SK-N-SH treated with all-trans-retinoic acid at 6 μM for 48 hours (cell line): ENCODE data around the gene GJA1.

Experiments
- ATAC-seq: fragments of 200-7000 bp; cut with Tn5 transposase; 3 replicates; pipeline ENCODE4 v1.9.1; 2020; ENCODE audit warnings: mild to moderate bottlenecking, moderate library complexity
- BACH2 ChIP-seq: fragments of 250-450 bp; sonication (Bioruptor Pico); IDR thresholded peaks from 2 replicates; pipeline ENCODE4 v1.9.0; 2021; ENCODE audit warnings: mild to moderate bottlenecking, borderline replicate concordance
- CSDC2 ChIP-seq: fragments of 250-450 bp; sonication (Bioruptor Pico); IDR thresholded peaks from 2 replicates; pipeline ENCODE4 v1.5.0; 2020; ENCODE audit warnings: mild to moderate bottlenecking, moderate library complexity
- ESRRG ChIP-seq: fragments of 250-450 bp; sonication (Bioruptor Pico); IDR thresholded peaks from 2 replicates; pipeline ENCODE4 v1.6.1; 2021; ENCODE audit warnings: mild to moderate bottlenecking
- GLIS3 ChIP-seq: fragments of 250-450 bp; sonication (Bioruptor Pico); IDR thresholded peaks from 2 replicates; pipeline ENCODE4 v1.5.0; 2020; ENCODE audit warnings: mild to moderate bottlenecking, moderate library complexity
- ISL1 ChIP-seq: fragments of 250-450 bp; sonication (Bioruptor Pico); IDR thresholded peaks from 2 replicates; pipeline ENCODE4 v2.1.2; 2022; ENCODE audit warnings: mild to moderate bottlenecking, moderate library complexity
- OSR1 ChIP-seq: fragments of 250-450 bp; sonication (Bioruptor Pico); IDR thresholded peaks from 2 replicates; pipeline ENCODE4 v1.8.0; 2022; ENCODE audit warnings: moderate library complexity, mild to moderate bottlenecking, inconsistent platforms
- PPARA ChIP-seq: fragments of 250-450 bp; sonication (Bioruptor Pico); IDR thresholded peaks from 2 replicates; pipeline ENCODE4 v1.5.0; 2020; ENCODE audit warnings: mild to moderate bottlenecking, borderline replicate concordance
- RARB ChIP-seq: fragments of 250-450 bp; sonication (Bioruptor Pico); IDR thresholded peaks from 2 replicates; pipeline ENCODE4 v1.8.0; 2021; ENCODE audit warnings: mild to moderate bottlenecking, moderate library complexity
- SNAI2 ChIP-seq: fragments of 250-450 bp; sonication (Bioruptor Pico); IDR thresholded peaks from 2 replicates; pipeline ENCODE4 v1.5.0; 2020; ENCODE audit warnings: mild to moderate bottlenecking, moderate library complexity
- TCF4 ChIP-seq: fragments of 250-450 bp; sonication (Bioruptor Pico); IDR thresholded peaks from 2 replicates; pipeline ENCODE4 v1.8.0; 2021; ENCODE audit warnings: mild to moderate bottlenecking, moderate library complexity, borderline replicate concordance
- TOX ChIP-seq: fragments of 250-450 bp; sonication (Bioruptor Pico); IDR thresholded peaks from 2 replicates; pipeline ENCODE4 v1.8.0; 2021; ENCODE audit warnings: mild to moderate bottlenecking, moderate library complexity, borderline replicate concordance
- ZC3H10 ChIP-seq: fragments of 250-450 bp; sonication (Bioruptor Pico); IDR thresholded peaks from 2 replicates; pipeline ENCODE4 v1.5.1; 2021; ENCODE audit warnings: mild to moderate bottlenecking, moderate library complexity
- ZFP3 ChIP-seq: fragments of 250-450 bp; sonication (Bioruptor Pico); IDR thresholded peaks from 2 replicates; pipeline ENCODE4 v1.5.0; 2020; ENCODE audit warnings: mild to moderate bottlenecking, moderate library complexity
- ZFP30 ChIP-seq: fragments of 450-650 bp; formaldehyde crosslinking; IDR thresholded peaks from 2 replicates; pipeline ENCODE4 v1.5.0; 2022; ENCODE audit warnings: mild to moderate bottlenecking, moderate library complexity
- ZNF565 ChIP-seq: fragments of 450-650 bp; formaldehyde crosslinking; conservative IDR thresholded peaks from 2 replicates; pipeline ENCODE4 v1.5.0; 2020; ENCODE audit warnings: low read depth, mild to moderate bottlenecking, moderate library complexity
- ZNF70 ChIP-seq: fragments of 450-650 bp; formaldehyde crosslinking; IDR thresholded peaks from 2 replicates; pipeline ENCODE4 v1.5.0; 2020; ENCODE audit warnings: mild to moderate bottlenecking, moderate library complexity
- ZNF8 ChIP-seq: fragments of 450-650 bp; formaldehyde crosslinking; IDR thresholded peaks from 2 replicates; pipeline ENCODE4 v1.5.0; 2020; ENCODE audit warnings: mild to moderate bottlenecking, moderate library complexity
- TF ChIP-seq, protein P1 (sequence below): fragments of 250-450 bp; sonication (Bioruptor Pico); IDR thresholded peaks from 2 replicates; pipeline ENCODE4 v1.5.1; 2021; ENCODE audit warnings: mild to moderate bottlenecking, moderate library complexity
- TF ChIP-seq, protein P2 (sequence below): fragments of 250-450 bp; sonication (Bioruptor Pico); IDR thresholded peaks from 2 replicates; pipeline ENCODE4 v1.5.1; 2020; ENCODE audit warnings: low read depth, mild to moderate bottlenecking, moderate library complexity
- TF ChIP-seq, protein P3 (sequence below): fragments of 250-450 bp; sonication (Bioruptor Pico); IDR thresholded peaks from 2 replicates; pipeline ENCODE4 v1.8.0; 2020; ENCODE audit warnings: mild to moderate bottlenecking, moderate library complexity, borderline replicate concordance
- TF ChIP-seq, protein P4 (sequence below): fragments of 250-450 bp; sonication (Bioruptor Pico); IDR thresholded peaks from 2 replicates; pipeline ENCODE4 v1.8.0; 2021; ENCODE audit warnings: low read depth, mild to moderate bottlenecking, moderate library complexity, borderline replicate concordance

GJA1 gene

DNA sequence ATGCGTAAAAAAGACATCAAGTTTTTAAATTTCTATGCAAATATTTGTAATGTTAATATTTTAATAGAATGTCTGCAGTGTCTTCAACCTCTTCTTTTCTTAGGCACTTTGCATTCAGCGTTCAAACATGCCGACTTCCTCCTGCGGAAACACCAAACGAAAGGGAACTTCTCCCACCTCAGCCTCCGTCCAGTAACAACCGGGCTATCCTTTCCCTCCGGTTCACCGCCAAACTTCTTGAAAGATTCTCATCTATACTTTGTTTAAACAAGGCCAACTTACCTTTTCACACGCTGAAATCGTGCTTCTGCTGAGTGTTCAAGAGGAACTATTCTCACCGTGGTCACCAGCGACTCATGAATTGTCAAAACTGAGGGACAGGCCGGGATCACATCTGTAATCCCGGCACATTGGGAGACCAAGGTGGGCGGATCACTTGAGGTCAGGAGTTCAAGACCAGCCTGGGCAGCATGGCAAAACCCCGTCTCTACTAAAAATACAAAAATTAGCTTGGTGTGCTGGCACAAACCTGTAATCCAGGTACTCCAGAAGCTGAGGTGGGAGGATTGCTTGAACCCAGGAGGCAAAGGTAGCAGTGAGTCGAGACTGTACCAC, 44.8 kb downstream of the GJA1 start:
- TF ChIP-seq TOX (CRISPR knock-in tag) (no peak), ZNF565 (CRISPR knock-in tag) (no peak), ISL1 (no peak), OSR1 (CRISPR knock-in tag) (no peak), ZFP30 (no peak), ZC3H10 (no peak), ZNF70 (CRISPR knock-in tag) (no peak), BACH2 (CRISPR knock-in tag) (no peak), GLIS3 (CRISPR knock-in tag) (no peak), ESRRG (CRISPR knock-in tag) (no peak), ZNF8 (CRISPR knock-in tag) (no peak), CSDC2 (CRISPR knock-in tag) (no peak), PPARA (CRISPR knock-in tag) (no peak), SNAI2 (CRISPR knock-in tag) (no peak)
- TF ChIP-seq, protein P1, sequence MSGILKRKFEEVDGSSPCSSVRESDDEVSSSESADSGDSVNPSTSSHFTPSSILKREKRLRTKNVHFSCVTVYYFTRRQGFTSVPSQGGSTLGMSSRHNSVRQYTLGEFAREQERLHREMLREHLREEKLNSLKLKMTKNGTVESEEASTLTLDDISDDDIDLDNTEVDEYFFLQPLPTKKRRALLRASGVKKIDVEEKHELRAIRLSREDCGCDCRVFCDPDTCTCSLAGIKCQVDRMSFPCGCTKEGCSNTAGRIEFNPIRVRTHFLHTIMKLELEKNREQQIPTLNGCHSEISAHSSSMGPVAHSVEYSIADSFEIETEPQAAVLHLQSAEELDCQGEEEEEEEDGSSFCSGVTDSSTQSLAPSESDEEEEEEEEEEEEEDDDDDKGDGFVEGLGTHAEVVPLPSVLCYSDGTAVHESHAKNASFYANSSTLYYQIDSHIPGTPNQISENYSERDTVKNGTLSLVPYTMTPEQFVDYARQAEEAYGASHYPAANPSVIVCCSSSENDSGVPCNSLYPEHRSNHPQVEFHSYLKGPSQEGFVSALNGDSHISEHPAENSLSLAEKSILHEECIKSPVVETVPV (CRISPR knock-in tag) = no peak
- TF ChIP-seq, protein P2, sequence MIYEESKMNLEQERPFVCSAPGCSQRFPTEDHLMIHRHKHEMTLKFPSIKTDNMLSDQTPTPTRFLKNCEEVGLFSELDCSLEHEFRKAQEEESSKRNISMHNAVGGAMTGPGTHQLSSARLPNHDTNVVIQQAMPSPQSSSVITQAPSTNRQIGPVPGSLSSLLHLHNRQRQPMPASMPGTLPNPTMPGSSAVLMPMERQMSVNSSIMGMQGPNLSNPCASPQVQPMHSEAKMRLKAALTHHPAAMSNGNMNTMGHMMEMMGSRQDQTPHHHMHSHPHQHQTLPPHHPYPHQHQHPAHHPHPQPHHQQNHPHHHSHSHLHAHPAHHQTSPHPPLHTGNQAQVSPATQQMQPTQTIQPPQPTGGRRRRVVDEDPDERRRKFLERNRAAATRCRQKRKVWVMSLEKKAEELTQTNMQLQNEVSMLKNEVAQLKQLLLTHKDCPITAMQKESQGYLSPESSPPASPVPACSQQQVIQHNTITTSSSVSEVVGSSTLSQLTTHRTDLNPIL (CRISPR knock-in tag) = no peak
- TF ChIP-seq, protein P3, sequence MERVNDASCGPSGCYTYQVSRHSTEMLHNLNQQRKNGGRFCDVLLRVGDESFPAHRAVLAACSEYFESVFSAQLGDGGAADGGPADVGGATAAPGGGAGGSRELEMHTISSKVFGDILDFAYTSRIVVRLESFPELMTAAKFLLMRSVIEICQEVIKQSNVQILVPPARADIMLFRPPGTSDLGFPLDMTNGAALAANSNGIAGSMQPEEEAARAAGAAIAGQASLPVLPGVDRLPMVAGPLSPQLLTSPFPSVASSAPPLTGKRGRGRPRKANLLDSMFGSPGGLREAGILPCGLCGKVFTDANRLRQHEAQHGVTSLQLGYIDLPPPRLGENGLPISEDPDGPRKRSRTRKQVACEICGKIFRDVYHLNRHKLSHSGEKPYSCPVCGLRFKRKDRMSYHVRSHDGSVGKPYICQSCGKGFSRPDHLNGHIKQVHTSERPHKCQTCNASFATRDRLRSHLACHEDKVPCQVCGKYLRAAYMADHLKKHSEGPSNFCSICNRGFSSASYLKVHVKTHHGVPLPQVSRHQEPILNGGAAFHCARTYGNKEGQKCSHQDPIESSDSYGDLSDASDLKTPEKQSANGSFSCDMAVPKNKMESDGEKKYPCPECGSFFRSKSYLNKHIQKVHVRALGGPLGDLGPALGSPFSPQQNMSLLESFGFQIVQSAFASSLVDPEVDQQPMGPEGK = no peak
- TF ChIP-seq, protein P4, sequence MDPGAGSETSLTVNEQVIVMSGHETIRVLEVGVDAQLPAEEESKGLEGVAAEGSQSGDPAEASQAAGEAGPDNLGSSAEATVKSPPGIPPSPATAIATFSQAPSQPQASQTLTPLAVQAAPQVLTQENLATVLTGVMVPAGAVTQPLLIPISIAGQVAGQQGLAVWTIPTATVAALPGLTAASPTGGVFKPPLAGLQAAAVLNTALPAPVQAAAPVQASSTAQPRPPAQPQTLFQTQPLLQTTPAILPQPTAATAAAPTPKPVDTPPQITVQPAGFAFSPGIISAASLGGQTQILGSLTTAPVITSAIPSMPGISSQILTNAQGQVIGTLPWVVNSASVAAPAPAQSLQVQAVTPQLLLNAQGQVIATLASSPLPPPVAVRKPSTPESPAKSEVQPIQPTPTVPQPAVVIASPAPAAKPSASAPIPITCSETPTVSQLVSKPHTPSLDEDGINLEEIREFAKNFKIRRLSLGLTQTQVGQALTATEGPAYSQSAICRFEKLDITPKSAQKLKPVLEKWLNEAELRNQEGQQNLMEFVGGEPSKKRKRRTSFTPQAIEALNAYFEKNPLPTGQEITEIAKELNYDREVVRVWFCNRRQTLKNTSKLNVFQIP (CRISPR knock-in tag) = no peak
- no peak for ATAC-seq

DNA sequence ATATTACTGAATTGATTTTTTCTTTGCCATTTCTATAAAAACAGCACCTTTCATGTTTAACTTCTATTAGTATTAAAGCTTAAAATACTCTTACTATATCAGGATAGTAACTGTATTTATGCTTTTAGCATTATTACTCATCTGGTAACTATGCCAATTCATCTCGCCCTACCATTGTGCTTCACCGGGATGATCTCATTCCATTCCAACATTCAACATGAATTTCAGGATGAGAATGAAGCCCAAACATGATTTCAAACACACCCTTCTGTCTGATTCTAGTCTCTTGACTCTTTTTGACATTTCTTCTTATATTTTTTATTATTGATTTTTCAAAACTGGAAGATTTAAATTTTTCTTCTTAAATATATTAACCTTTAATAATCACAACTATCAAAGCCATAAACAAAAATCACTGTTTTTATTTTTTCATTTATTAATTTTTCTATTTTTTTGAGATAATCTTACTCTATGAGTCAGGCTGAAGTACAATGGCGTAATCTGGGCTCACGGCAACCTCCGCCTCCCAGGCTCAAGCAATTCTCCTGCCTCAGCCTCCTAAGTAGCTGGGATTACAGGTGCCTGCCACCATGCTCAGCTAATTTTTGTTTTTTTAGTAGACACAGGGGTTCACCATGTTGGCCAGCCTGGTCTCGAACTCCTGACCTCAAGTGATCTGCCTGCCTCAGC, 46.7 kb downstream of the GJA1 start:
- peak; percentile 93 for ATAC-seq
- TF ChIP-seq ISL1 = peak; percentile 48; the same call in 1 of the 2 replicates
- TF ChIP-seq, protein P4 (CRISPR knock-in tag) = no peak
- TF ChIP-seq, protein P1 (CRISPR knock-in tag) = no peak

DNA sequence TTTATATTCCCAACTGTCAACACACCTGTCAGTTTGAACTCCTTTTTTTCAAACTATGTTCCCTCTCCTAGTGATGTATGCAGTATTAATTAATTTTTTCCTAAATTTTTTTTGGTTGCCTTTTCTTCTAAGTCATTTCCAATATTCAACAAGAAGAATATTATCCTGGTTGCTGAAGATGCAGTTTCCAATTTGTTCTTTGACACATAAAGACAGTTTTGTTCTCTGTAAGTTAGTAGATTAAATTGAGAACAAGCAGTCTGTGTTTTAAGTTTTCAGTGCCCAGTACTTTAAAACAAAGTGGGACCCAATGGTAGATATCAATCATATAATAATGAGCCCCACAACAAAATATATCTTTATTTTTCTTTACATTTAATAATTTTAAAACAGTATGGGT, 47.3 kb downstream of the GJA1 start:
- TF ChIP-seq ESRRG (CRISPR knock-in tag) (no peak), RARB (no peak), ISL1 (no peak), ZFP3 (CRISPR knock-in tag) (no peak), PPARA (CRISPR knock-in tag) (no peak), TOX (CRISPR knock-in tag) (no peak), TCF4 (CRISPR knock-in tag) (no peak), SNAI2 (CRISPR knock-in tag) (no peak), ZNF565 (CRISPR knock-in tag) (no peak), ZC3H10 (no peak)
- TF ChIP-seq, protein P1 (CRISPR knock-in tag) = no peak
- TF ChIP-seq, protein P4 (CRISPR knock-in tag) = no peak
- no peak for ATAC-seq
